GM12864 (cell line): Measurements from ENCODE around the gene HEG1.

ENCODE experiments used
- DNase-seq: peaks from one replicate; pipeline ENCODE4 v3.0.0-alpha.2; 2011; ENCODE audit warnings: low read depth
- H3K4me3 ChIP-seq: 2 replicates; pipeline ENCODE4 v1.5.1; 2011; ENCODE audit warnings: mild to moderate bottlenecking, low read depth, low read length, control low read depth
- TF ChIP-seq, protein P1 (sequence below): IDR thresholded peaks from 2 replicates; pipeline ENCODE4 v1.5.1; 2011; ENCODE audit warnings: low read depth, mild to moderate bottlenecking, moderate library complexity, low read length, control low read depth, inconsistent platforms; ENCODE audit errors: missing control alignments

HEG1 gene

GRCh38 chr3:125055913-125056745 lies at the start of gene HEG1:
TSS of gene HEG1 (minus strand) at chr3:125055997. CDS start at chr3:125055890, 107 bp downstream.
- TF ChIP-seq, protein P1, sequence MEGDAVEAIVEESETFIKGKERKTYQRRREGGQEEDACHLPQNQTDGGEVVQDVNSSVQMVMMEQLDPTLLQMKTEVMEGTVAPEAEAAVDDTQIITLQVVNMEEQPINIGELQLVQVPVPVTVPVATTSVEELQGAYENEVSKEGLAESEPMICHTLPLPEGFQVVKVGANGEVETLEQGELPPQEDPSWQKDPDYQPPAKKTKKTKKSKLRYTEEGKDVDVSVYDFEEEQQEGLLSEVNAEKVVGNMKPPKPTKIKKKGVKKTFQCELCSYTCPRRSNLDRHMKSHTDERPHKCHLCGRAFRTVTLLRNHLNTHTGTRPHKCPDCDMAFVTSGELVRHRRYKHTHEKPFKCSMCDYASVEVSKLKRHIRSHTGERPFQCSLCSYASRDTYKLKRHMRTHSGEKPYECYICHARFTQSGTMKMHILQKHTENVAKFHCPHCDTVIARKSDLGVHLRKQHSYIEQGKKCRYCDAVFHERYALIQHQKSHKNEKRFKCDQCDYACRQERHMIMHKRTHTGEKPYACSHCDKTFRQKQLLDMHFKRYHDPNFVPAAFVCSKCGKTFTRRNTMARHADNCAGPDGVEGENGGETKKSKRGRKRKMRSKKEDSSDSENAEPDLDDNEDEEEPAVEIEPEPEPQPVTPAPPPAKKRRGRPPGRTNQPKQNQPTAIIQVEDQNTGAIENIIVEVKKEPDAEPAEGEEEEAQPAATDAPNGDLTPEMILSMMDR, result no peak
- no peak for DNase-seq
- H3K4me3 ChIP-seq, result peak within 1 kb of the TSS; percentile 81

- no peak for DNase-seq
- TF ChIP-seq, protein P1, result no peak
- H3K4me3 ChIP-seq, result peak overlapping the region; percentile 82
Observed at GRCh38 chr3:125105116-125105515, 49.3 kb upstream of the HEG1 start.

DNA sequence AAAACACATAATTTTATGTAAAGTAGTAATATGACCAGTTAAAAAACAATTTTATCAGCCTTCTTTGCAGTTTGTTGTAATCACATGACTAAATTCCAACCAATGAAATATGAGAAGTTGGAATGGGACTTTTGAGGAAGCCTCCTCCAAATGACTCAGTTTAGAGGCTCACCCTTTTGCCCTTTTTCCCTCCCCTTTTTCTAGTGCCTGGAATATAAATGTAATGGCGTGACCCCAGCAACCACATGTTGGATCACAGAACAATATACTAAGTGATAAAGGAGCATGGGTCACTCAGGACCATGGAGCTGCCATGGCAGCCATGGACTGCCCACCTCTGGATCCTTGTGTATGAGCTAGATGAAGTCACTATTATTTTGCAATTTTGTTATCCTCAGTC lies 48.8 kb upstream of the HEG1 start:
- H3K4me3 ChIP-seq, result peak overlapping the region; percentile 82
- no peak for DNase-seq
- TF ChIP-seq, protein P1, result no peak

- H3K4me3 ChIP-seq, result peak overlapping the region; percentile 31
- DNase-seq, result no peak
- TF ChIP-seq, protein P1, result no peak
Observed at GRCh38 chr3:125103406-125103805, 47.6 kb upstream of the HEG1 start.

GRCh38 chr3:125102470-125102869 lies 46.7 kb upstream of the HEG1 start:
- TF ChIP-seq, protein P1, result no peak
- no peak for DNase-seq
- no peak overlapping the region for H3K4me3 ChIP-seq

DNA sequence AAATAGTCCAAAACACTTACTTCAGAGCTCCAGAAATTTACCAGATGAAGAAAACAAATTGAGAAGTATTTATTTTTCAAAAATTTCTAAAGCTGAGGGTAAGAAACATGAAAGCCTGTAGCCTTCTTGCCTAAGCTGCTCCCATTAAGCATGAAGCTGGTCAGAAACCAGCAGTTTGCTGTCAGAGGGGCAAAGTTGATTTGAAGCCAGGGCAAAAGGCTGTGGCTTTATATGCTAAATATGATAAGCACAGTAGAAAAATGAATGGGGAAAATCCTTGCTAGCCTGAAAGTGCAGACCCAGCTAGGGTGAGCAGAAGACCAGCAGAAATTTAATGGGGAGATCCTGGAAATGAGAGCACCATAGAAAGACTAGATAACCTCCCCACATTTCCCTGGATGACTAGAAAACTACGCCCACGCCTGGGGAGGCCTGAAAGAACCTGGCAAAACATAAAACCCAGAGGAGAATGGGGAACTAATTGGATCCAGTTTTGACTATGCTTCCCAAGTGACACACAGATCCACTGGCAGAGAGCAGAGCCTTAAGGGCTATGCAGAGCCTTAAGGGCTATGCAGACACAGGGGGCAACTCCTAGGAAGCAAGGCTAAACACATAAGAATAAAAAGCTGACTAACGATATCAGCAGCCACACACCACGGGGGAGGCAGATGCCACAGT lies 43.0 kb upstream of the HEG1 start:
- no peak overlapping the region for H3K4me3 ChIP-seq
- no peak for DNase-seq
- TF ChIP-seq, protein P1, result no peak
